Neural crest cell (in vitro differentiated cells): Measurements from ENCODE around the gene PRPSAP1. TPM values are rescaled to one million over a fixed set of nuclear protein-coding genes. Genes with fewer than 3 reads are reported as not detected.

Source experiments
- DNase-seq: peaks from one replicate; pipeline ENCODE4 v3.0.0; 2021; ENCODE audit warnings: low read depth, mixed read lengths, low spot score
- H3K27ac Mint-ChIP-seq: one replicate; pipeline ENCODE4 v1.8.0; 2021; ENCODE audit warnings: mild to moderate bottlenecking, mixed read lengths; ENCODE audit not compliant: unreplicated experiment
- H3K27me3 Mint-ChIP-seq: 2 replicates; pipeline ENCODE4 v1.8.0; 2021; ENCODE audit warnings: low read depth, mild to moderate bottlenecking, mixed read lengths
- H3K36me3 Mint-ChIP-seq: 2 replicates; pipeline ENCODE4 v1.8.0; 2021; ENCODE audit warnings: low read depth, mild to moderate bottlenecking, mixed read lengths
- H3K4me1 Mint-ChIP-seq: 2 replicates; pipeline ENCODE4 v1.8.0; 2021; ENCODE audit warnings: mixed read lengths
- H3K4me3 Mint-ChIP-seq: one replicate; pipeline ENCODE4 v1.8.0; 2021; ENCODE audit warnings: mild to moderate bottlenecking, mixed read lengths
- H3K9me3 Mint-ChIP-seq: 2 replicates; pipeline ENCODE4 v1.8.0; 2021; ENCODE audit warnings: mixed read lengths
- CTCF ChIP-seq: fragments of 200-600 bp; sonication (generic); conservative IDR thresholded peaks from 2 replicates; pipeline ENCODE4 v1.5.0; 2021; ENCODE audit warnings: antibody characterized with exemption, mild to moderate bottlenecking
- total RNA-seq: library from RNA; stranded (reverse); gene quantifications from 2 replicates; pipeline ENCODE4 v1.2.1, GENCODE V29; 2021

Gene PRPSAP1
- total RNA-seq, 1 donor from 2014 or later: 73.6 TPM

DNA sequence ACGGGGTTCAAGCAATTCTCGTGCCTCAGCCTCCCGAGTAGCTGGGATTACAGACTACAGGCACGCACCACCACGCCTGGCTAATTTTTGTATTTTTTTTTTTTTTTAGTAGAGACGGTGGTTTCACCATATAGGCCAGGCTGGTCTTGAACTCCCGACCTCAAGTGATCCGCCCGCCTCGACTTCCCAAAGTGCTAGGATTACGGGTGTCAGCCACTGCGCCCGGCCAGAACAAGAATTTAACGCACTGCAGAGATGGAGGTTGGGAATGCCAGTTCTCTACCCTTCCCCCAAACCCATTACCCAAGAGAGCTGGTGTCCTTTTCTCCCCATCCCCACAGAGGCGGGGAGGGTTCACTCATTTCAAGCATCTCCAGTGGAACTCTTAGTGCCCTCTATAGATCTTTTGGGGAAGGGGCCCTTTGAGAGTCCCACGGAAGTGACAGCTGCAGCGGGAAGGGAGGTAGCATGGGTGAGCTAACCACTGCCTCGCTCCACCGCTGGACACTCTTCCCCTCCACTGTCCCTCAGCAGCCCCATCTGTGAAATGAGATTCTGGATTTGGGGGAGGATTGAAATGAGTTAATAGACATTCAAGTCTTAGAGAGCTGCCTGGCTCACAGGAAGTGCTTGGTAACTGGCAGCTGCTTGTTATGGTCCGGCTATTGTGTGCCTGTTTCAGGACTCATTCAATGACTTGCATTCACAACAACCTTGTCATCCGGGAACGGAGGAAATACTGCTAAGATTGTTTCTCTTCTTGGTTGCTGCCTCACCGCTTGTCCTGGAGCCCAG is 92.1 kb downstream of the PRPSAP1 start:
- H3K27ac Mint-ChIP-seq: peak overlapping the region; percentile 96
- H3K9me3 Mint-ChIP-seq: peaks cover 3% of the 10 kb centered on the region
- no peaks in the 10 kb centered on the region for H3K27me3 Mint-ChIP-seq
- H3K4me3 Mint-ChIP-seq: peak overlapping the region; percentile 87
- no peak for DNase-seq
- no peaks in the 10 kb centered on the region for H3K36me3 Mint-ChIP-seq
- TF ChIP-seq CTCF: no peak
- peaks cover 58% of the 10 kb centered on the region for H3K4me1 Mint-ChIP-seq

- no peak for TF ChIP-seq CTCF
- H3K4me3 Mint-ChIP-seq: peak overlapping the region; percentile 8
- H3K27me3 Mint-ChIP-seq: no peaks in the 10 kb centered on the region
- no peak overlapping the region for H3K27ac Mint-ChIP-seq
- no peaks in the 10 kb centered on the region for H3K36me3 Mint-ChIP-seq
- no peak for DNase-seq
- H3K9me3 Mint-ChIP-seq: peaks cover 3% of the 10 kb centered on the region
- peaks cover 54% of the 10 kb centered on the region for H3K4me1 Mint-ChIP-seq
These were observed 93.0 kb downstream of the PRPSAP1 start for GRCh38 chr17:76260669-76261068.

DNA sequence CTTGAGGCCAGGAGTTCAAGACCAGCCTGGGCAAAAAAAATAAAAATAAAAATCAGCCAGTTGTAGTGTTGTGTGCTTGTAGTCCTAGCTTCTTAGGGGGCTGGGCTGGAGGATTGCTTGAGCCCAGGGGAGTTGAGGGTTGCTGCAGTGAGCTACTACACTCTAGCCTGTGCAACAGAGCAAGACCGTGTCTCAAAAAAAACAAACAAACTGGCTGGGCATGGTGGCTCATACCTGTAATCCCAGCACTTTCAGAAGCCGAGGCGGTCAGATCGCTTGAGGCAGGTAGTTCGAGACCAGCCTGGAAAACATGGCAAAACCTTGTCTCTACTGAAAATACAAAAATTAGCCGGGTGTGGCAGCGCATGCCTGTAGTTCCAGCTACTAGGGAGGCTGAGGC is 93.5 kb downstream of the PRPSAP1 start:
- H3K27ac Mint-ChIP-seq: no peak overlapping the region
- peaks cover 3% of the 10 kb centered on the region for H3K9me3 Mint-ChIP-seq
- H3K4me3 Mint-ChIP-seq: no peak overlapping the region
- no peaks in the 10 kb centered on the region for H3K27me3 Mint-ChIP-seq
- no peak for TF ChIP-seq CTCF
- H3K4me1 Mint-ChIP-seq: peaks cover 54% of the 10 kb centered on the region
- no peak for DNase-seq
- no peaks in the 10 kb centered on the region for H3K36me3 Mint-ChIP-seq

Other genes with a start within 250 kb of the PRPSAP1 start
- gene FOXJ1, start 212.7 kb downstream of the PRPSAP1 start, total RNA-seq: 4.3 and 4.5 TPM in 2 replicates
- gene RNF157, start 113.4 kb downstream of the PRPSAP1 start, total RNA-seq: 50.4 and 54.0 TPM in 2 replicates
- gene UBALD2, start 88.6 kb downstream of the PRPSAP1 start, total RNA-seq: 18.8 and 21.5 TPM in 2 replicates
- 10.6 and 12.3 TPM in 2 replicates for gene QRICH2, start 45.6 kb downstream of the PRPSAP1 start, total RNA-seq
- 19.5 and 21.1 TPM in 2 replicates for gene SPHK1, start 30.7 kb upstream of the PRPSAP1 start, total RNA-seq
- gene UBE2O, start 99.2 kb upstream of the PRPSAP1 start, total RNA-seq: 70.0 and 71.4 TPM in 2 replicates
- 0.39 TPM in 1 of 2 replicates, not detected in the other for gene AANAT, start 113.7 kb upstream of the PRPSAP1 start, total RNA-seq
- gene RHBDF2, start 147.5 kb upstream of the PRPSAP1 start, total RNA-seq: 2.0 and 3.6 TPM in 2 replicates
- 8.6 and 8.7 TPM in 2 replicates for gene CYGB, start 183.8 kb upstream of the PRPSAP1 start, total RNA-seq
- 0.41 and 0.75 TPM in 2 replicates for gene PRCD, start 186.1 kb upstream of the PRPSAP1 start, total RNA-seq
- 4.5 and 5.1 TPM in 2 replicates for gene ST6GALNAC2, start 231.9 kb upstream of the PRPSAP1 start, total RNA-seq